GM21786 (cell line): Measurements from ENCODE around the gene CHRNA4.
"Not testable (repeated sequence)": the region's sequence is repeated elsewhere in the genome, so short reads cannot be mapped to it uniquely, and the experiment has no call there.

Experiments
- ATAC-seq: cut with Tn5 transposase; IDR thresholded peaks from one replicate; pipeline ENCODE4 v1.9.1; 2021; ENCODE audit not compliant: unreplicated experiment

Gene CHRNA4

GRCh38 chr20:63350597-63351325, 10.4 kb downstream of the CHRNA4 start:
- ATAC-seq, result no peak

- ATAC-seq, result no peak
These were observed 11.0 kb downstream of the CHRNA4 start for GRCh38 chr20:63350196-63350595.

DNA sequence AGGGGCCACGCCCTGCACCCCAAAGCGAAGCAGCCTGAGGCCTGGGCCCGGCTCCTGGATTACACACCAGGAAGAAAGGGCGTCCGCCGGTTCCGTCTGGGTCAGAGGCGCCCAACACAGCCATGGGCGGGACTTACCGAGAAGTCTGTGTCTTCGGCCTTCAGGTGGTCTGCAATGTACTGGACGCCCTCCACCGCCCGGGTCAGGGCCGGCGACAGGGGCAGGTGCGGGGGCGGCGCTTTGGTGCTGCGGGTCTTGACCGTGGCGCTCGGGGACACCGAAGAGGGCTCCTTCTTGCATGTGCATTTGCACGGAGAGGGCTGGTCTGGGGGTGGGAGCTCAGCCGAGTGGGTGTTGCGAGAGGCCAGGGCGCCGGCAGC, 11.6 kb downstream of the CHRNA4 start:
- no peak for ATAC-seq

DNA sequence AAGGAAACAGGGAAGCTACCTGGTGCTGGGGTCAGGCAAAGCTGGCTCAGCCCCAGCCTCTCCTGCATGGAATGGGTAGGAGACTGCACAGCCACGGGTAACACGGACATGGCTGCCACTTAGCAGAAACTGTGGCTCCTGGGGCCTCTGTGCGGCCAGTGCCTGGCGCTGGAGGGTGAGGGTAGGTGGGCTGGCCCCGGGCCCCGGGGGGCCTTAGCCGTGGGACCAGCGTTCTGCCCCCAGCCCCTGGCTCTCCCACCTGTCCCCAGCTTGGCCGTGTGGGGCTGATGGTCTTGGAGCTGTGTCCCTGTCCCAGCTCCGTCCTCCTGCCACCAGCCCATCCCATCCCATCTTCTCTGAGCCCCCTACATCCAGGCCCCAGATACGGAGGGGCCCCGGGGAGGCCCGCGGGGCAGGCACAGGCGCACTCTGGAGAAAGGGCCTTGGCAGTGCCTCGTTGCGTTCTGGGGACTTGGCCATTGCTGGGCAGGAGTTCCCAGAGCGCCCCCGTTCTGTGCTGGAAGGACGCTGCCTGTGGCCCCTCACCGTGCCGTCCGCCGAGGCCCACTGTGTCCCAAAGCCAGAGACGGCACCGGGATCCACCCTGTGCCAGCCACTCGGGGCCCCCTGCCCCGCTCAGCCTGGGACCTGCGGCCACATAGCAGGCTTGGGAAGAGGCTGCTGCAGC, 12.2 kb downstream of the CHRNA4 start:
- ATAC-seq, result no peak

DNA sequence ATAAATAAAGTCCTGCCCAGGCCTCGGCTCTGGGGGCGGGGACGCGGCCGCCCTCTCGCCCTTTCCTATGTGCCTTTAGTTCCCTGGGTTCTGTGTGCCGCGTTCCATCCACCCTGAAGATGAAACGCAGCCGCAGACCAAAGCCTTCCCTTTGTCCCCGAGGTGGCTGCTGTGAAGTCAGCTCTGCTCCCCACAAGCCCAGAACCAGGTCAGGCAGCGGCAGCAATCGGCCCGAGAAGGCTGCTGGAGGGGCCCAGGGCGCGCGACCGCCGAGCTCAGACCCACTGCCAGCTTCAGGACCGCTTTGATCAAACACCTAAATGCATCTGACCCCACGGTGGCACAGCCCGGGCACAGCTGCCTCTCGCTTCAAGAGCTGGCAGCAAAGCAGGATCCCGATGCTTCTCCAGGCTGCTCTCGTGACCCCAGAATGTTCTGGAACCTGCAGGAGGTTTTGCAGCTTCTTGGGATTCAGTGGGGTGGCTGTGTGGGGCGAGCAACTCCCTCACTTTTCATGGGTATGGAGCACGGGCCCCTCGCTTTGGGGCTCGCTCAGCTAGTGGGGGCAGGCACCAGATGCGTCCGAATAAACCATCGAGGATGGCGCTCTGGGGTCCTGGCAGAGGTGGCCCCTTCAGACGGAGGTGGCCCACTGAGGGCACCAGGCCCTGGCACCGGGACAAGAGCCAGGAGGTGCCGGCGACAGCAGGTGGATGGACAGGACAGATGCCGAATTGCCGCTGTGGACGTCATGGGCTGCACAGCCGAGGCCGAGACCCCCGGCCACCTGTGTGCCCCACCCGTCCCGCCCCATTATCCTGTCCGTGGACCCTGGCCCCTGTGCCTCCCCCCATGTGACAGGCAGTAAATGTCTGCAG, 13.0 kb downstream of the CHRNA4 start:
- ATAC-seq, result no peak

DNA sequence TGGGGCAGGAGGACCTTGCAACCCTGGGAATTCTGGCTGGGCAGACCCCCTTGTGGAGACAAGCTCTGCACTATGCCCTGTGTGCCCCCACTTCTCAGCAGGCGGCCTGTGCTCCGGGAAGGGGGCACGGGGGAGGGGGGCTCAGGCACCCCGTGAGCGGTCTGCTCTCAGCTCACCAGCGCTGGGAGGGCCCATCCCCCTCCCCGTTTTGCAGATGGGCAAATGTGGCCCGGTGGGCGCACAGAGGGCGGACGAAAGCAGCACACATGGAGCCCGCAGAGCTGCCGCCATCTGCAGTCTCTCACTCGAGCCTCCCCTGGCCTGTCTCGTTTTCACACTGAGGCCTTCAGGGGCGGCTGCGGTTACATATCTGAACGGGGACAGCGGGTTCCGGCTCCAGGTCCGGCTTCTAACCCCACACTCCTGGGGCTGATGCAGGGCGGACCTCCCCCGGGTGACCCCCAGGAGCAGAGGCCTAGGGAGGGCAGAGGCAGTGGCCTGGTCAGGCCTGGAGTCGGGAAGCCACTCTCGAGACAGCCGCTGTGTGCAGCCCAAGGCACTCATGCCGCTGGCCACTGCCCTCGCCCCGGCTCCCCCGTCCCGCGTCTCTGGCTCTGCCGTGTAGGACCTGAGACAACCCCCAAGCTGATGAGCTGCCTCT, 13.9 kb downstream of the CHRNA4 start:
- ATAC-seq, result no peak

- no peak for ATAC-seq
These were observed 14.7 kb downstream of the CHRNA4 start for GRCh38 chr20:63346131-63347080.

DNA sequence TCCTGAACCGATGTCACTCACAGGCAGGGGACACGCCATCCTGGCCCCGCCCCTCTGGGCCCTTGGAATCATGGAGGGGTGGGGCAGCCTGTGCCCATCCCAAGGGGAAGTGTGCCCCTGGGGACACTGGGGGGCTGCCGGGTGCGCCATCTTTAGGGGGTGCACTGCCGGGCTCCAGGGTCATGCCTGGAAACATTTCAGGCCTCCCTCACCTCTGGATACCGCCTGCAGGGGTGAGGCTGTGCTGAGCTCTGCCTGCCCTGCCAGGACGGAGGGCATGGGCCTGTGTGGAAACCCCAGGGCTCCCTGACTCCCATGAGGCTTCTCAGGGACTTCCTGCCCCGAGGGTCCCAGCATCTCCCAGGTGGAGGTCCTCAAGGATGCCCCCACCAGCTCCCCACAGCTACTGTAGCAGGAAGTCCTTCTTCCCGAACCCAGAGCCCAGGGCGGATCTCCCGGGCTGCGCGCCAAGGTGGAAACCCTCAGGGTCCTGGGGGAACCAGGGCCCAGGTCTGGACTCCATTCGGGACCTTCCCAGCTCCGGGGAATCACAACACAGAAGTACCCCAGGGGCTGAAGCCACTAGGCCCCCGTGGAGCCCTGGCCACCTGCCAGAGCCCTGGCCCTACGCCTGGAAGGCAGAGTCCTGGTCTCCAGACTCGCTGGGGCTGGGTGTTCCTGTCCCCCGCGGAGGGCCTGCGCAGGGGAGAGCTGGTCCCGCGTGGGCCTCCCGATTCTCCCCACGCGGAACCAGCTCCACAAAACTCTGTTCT, 15.6 kb downstream of the CHRNA4 start:
- ATAC-seq, result no peak

- ATAC-seq, result no peak
These were observed 16.4 kb downstream of the CHRNA4 start for GRCh38 chr20:63344616-63345327.

DNA sequence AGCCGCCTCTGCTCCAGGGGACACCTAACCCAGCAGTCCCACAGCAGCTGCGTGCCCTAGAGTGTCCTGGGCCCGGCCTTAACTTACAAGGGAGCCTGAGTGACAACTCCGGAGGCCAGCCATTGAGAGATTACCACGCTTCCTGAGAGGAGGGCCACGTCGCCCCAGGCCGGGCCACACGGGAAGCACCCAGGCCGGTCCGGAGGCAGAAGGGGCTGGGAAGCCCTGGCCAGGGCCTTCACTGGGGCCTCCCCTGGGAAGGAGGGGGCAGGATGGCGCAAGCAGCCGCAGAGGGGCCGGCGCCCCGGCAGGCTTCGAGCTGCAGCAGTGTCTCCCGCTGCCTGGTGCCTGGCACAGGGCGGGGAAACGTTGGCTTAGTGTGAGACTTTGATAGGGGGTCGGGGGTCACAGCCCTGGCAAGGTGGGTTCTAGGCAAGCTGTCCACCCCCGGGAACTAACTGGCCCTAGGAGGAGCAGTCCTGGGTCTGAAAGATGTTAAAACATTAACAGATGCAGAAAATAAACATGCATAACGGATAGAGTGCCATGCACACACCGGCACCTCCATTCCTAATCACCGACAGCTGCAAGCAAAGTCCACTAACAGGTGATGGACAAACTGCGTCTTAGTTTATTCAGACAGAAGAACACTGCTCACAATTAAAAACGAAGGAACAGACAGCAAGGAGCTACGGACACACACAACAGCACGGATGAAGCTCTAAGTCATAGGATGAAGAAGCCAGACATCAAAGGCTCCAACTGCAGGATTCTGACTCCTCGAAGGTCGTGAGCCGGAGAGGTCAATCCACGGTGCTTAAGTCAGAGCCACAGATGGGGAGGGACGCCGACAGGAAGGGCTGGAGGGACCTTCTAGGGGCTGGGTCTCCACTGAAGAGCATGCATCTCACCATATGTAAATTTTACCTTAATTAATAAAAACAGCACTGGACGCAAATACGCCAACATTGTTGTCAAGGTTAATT, 17.4 kb downstream of the CHRNA4 start:
- ATAC-seq, result no peak

- no peak for ATAC-seq
These were observed 18.3 kb downstream of the CHRNA4 start for GRCh38 chr20:63342561-63343459.

DNA sequence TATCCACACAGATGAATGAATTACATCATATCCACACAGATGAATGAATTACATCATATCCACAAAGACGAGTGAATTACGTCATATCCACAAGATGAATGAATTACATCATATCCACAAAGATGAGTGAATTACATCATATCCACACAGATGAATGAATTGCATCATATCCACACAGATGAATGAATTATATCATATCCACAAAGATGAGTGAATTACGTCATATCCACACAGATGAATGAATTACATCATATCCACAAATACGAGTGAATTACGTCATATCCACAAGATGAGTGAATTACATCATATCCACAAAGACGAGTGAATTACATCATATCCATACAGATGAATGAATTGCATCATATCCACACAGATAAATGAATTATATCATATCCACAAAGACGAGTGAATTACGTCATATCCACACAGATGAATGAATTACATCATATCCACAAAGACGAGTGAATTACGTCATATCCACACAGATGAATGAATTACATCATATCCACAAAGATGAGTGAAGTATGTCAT, 20.9 kb downstream of the CHRNA4 start:
- ATAC-seq, result not testable (repeated sequence)

- ATAC-seq, result not testable (repeated sequence)
These were observed 21.7 kb downstream of the CHRNA4 start for GRCh38 chr20:63339154-63340094.

- ATAC-seq, result no peak
These were observed 23.2 kb downstream of the CHRNA4 start for GRCh38 chr20:63337786-63338420.
